Stimulated activated CD8-positive, alpha-beta memory T cell treated with anti-CD3 and anti-CD28 coated beads, Interleukin-7, amount 100 ng/mL, for 48 hours (primary cell): ENCODE data around the gene SGF29.
"Not testable (repeated sequence)": the region's sequence is repeated elsewhere in the genome, so short reads cannot be mapped to it uniquely, and the experiment has no call there.

Experiments used
- DNase-seq, 2 donors: peaks; one replicate each; pipeline ENCODE4 v3.0.0-alpha.2; 2020; ENCODE audit warnings: low read depth in 1 of 2; ENCODE audit errors: extremely low read depth in 1 of 2

The SGF29 gene

GRCh38 chr16:28532940-28533647 lies 20.6 kb upstream of the SGF29 start:
- DNase-seq: no peak

GRCh38 chr16:28534542-28535373 lies 19.0 kb upstream of the SGF29 start:
- DNase-seq: no peak

- DNase-seq: no peak
These were observed 16.6 kb upstream of the SGF29 start for GRCh38 chr16:28537076-28537475.

GRCh38 chr16:28537964-28538732 lies 15.6 kb upstream of the SGF29 start:
- DNase-seq: no peak

GRCh38 chr16:28538733-28539596 lies 14.8 kb upstream of the SGF29 start, which contains the start of gene NUPR1:
NUPR1 (minus strand) TSS chr16:28538974; CDS start chr16:28538907, 67 bp downstream.
- no peak for DNase-seq

- DNase-seq: no peak
These were observed 13.4 kb upstream of the SGF29 start for GRCh38 chr16:28540346-28540745.

GRCh38 chr16:28542646-28543045 lies 11.1 kb upstream of the SGF29 start:
- no peak for DNase-seq

GRCh38 chr16:28543072-28543471 lies 10.6 kb upstream of the SGF29 start:
- no peak for DNase-seq

- DNase-seq: no peak
These were observed 8.7 kb upstream of the SGF29 start for GRCh38 chr16:28544998-28545397.

- DNase-seq: not testable (repeated sequence)
These were observed 7.8 kb upstream of the SGF29 start for GRCh38 chr16:28545964-28546363.

GRCh38 chr16:28546626-28547025 lies 7.1 kb upstream of the SGF29 start:
- no peak for DNase-seq

- DNase-seq: no peak
These were observed 5.4 kb upstream of the SGF29 start for GRCh38 chr16:28548306-28548802.

- DNase-seq: no peak
These were observed 4.3 kb upstream of the SGF29 start for GRCh38 chr16:28549301-28549899.

- DNase-seq: no peak
These were observed 1.1 kb downstream of the SGF29 start for GRCh38 chr16:28554634-28555423.

GRCh38 chr16:28555561-28555960 lies 1.8 kb downstream of the SGF29 start:
- no peak for DNase-seq

GRCh38 chr16:28556914-28557320 lies 3.2 kb downstream of the SGF29 start:
- DNase-seq: no peak

- DNase-seq: no peak
These were observed 4.7 kb downstream of the SGF29 start for GRCh38 chr16:28558456-28558855.

- no peak for DNase-seq
These were observed 8.0 kb downstream of the SGF29 start for GRCh38 chr16:28561557-28562187.

GRCh38 chr16:28562199-28562598 lies 8.5 kb downstream of the SGF29 start:
- no peak for DNase-seq
